Erythroblast (primary cell): ENCODE measurements around the gene ZBTB46.

Source experiments
- GATA1 ChIP-seq: IDR thresholded peaks from 2 replicates; pipeline ENCODE4 v1.6.1; 2011; ENCODE audit warnings: low read depth, mild to moderate bottlenecking, control low read depth, low read length, moderate library complexity
- POLR2A ChIP-seq: IDR thresholded peaks from 2 replicates; pipeline ENCODE4 v1.6.1; 2011; ENCODE audit warnings: mild to moderate bottlenecking, low read length

- TF ChIP-seq POLR2A (no peak), GATA1 (no peak)
These were observed 83.4 kb downstream of the ZBTB46 start for GRCh38 chr20:63747622-63748069.
